G401.6 (cell line): ENCODE measurements around the gene SLC13A3.

ENCODE experiments used
- FAIRE-seq: peaks from 2 replicates; lab custom pipeline; 2012; peaks lifted over from hg19 to GRCh38; lab: Jason Lieb, UNC

Gene SLC13A3

DNA sequence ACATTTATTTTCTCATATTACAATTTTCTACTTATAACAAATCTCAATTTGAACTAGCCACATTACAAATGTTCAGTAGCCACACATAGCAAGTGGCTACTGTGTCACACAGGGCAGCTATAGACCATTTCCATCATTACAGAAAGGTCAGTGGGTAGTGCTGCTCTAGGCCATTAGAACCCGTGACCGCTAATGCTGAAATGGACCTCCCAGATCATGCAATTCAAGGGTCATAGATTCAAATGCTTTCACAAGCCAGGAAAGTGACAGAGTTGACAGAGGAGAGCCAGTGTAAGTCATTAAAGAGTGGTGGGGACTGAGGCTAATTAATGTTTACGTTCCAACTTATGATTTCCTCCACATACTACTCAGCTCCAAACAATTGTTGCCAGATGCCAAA is 97.3 kb downstream of the SLC13A3 start:
- FAIRE-seq = no peak

DNA sequence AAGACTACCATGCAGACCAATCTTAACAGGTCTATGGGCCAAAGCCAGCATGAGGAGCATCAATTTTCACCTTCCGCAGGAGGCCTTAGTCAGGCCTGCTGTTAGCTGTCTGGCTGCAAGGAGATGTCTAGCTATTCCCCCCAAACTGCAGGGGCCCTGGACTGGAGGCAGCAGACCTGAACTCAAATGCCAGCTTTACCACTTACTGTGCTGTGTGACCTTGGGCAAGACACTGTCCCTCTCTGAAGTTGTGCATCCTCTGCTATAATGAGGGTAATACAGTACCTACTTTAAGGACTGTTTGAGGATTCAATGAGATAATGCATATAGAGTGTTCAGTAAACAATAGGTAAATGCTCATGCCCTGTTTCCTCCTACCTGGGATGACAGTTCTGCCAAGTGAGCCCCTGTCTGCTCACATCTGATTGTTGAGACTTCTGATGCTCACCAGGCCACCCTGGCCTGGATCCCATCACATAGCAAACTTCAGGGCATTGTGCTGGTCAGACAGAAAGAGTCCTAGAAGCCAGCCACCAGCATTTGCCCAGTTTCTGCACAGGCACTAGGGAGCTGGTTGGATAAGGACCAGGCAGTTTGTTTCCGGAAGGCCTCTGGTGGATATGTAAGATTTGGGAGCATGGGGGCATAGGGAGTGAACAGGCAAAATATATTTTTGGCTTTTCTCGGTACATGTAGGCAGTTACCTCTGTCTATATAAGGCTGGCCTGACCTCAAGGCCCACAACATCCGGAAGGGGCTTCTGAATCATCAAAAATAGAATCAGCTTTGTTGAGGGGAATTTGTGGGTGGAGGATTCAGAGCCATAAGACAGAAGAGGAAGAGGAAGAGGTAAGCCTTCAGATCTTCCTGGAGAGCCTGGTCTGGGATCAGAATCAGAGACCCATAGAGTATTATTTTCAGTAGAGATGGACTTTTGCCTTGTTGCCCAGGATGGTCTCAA is 98.5 kb downstream of the SLC13A3 start:
- FAIRE-seq = no peak

DNA sequence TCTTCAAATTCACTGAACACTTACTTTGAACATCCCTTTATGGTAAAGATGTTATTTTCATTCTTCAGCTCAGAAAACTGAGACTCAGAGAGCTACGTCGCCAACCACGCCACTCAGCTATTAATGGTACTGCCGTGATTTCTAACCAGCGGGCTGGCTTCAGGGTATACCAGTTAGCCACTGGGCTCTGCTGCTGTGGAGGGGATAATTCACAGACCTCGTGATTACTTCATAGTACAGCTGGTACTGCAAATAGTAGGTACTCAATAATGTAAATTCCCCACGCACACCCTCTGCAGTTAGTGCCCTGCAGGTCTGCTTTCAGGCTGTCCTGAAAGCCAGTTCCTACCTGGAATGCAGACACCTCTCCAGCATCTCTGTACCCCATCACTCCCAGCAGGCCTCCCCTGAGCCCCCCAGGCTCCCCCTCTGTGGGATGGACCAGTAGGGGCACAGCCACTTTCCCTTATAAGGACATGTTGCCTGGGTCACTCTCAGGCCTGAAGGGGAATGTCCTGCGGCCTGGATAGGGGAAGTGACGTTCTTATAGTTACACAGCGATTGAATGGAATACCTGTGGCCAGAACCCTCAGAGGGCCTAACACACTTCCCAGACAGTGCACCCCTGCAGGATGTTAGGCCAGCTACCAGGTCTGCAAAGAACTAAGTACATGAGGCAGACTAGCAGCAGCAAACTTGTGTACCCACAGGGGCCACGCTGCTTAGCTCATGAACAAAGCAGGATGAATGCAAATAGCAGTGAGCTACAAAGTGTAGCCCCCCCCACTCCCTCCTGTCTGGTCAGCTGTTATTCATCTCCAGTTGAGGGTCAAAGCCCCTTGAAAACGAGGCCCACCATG is 99.5 kb downstream of the SLC13A3 start:
- FAIRE-seq = no peak

DNA sequence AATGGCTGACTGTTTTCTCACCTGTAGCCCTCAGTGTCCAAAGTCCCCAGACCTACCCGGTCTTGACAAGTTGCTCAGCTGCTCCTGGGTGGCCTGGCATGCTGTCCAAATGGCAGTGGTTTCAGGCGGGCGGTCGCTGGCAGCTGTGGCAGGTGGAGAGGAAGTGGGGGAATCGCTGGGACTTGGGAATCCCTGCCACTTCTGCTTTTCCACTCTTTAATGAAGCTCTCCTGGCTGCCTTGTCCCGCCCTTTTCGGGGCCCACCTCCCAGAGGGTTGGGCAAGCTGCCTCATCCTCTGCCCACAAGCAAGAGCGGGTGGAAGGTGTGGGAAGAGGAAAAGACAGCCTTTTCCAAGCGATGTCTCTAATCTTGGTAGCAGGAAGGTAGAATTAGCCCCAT is 100.8 kb downstream of the SLC13A3 start, which contains the start of gene OCSTAMP:
TSS of gene OCSTAMP (minus strand) at position 194 of the 400 bp plus-strand sequence. CDS start at position 100, 94 bp downstream.
- no peak for FAIRE-seq

DNA sequence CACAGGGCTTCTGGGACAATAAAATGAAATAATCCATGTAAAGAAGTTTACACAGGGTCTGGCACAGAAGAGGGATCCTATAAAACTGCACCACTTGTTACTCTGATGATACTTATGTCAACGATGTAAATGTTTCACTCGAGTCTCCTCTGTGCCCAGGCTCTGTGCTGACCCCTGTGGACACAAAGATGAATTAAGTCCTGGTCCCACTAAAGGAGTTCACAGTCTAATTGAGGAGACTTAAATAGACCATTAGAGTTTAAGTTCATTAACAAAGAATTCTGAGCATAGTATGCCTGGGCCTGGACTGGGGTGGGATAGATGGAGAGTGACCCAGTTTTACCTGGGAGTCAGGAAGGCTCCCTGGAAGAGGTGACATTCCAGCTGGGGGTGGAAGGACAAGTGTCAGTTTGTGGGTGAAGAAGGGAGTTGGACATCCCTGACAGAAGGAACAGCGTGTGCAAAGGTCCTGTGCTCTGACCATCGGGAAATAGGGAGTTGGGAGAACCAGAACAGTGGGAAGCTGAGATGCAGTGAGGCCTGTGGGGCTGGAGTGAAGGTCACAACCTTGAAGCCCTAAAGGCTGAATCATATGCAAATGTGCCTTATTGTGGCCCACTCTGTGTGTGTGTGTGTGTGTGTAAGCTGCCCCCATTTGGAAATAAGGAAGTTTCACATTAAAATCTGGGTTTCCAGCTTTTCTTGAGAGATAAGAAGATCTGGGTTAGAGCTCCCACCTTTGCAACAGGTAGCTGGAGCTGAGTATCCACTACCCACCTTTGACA is 101.9 kb downstream of the SLC13A3 start:
- no peak for FAIRE-seq

DNA sequence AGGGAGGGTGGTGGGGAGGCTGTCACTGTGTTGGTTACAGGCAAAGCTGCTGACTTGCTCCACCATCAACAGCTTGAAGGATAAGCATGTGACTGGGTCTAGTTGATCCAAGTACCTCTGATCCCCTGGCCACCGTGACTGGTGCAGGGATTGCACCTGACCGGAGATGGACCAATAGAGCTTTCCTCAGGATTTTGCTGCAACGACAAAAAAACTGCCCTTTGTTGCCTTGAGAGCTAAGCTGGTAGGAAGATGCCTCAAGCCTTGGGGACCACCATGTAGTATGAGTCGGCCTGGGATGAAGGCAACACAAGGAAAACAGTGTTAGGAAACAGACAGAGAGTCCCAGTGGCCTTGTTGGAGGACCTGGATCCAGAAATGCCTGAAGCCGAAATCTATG is 102.6 kb downstream of the SLC13A3 start:
- FAIRE-seq = no peak

DNA sequence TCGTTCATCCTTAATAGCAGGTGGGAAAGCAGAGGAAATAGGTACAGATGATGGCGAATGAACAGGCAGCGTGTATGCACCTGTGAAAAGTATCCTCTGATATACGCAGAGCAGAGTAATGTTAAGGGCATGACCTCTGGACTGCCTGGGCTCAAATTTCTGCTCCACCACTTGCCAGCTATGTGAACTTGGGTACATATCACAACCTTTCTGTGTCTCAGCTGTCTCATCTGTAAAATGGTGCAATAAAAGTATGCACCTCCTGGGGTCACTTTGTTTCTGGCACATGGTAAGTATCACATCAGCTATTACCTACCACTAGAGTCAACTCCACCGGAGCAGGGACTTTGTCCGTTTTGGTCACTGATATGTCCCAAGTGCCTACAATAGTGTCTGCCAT is 103.3 kb downstream of the SLC13A3 start:
- no peak for FAIRE-seq

DNA sequence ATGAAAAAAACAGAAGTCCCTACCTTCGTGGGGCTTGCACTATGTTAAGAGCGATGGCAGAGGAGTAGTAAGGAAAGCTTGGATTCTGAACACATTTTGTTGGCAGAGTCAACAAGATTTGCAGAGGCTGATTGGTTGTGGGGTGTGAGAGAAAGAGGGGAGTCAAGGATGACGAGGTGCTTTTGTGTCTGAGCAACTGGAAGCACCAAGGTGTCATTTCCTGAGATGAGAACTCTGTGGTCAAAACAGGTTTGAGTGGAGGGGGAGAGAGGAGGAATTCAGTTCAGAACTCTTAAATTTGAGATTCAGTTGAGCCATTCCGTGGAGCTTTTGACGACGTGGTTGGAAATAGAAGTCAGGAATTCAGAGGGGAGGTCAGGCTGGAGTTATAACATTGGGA is 104.3 kb downstream of the SLC13A3 start:
- no peak for FAIRE-seq

DNA sequence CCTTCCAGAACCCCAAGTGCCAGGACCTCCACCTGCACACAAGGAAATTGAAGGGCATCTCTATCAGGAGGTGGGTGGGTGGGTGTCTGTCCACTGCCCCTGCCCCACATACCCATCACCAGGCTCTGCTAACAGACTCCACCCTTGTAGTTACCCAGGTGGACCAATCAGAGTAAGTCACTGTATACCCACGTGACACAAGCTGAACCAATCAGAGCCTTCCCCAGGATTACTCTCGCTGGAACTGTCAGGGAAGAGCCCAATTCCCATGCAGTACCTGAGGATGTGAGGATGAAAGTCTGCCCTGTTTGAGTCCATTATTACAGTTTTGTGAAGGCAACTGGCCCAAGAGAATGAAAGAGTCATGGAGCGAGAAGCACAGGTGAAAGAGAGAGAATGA is 105.0 kb downstream of the SLC13A3 start:
- FAIRE-seq = no peak

DNA sequence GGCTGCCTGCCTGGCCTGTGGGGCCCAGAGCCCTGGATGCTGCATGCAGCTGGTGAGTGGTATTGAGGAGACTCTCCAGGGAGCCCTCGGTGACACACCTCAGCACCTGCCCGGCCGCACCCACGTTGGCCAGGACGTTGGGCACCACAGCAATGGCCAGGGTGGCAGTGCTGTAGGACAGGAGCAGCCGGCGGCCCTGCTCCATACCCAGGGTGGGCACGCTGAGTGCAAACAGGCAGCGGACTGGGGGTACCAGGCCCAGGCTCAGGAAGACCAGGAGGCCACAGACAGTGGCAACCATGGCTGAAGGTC is 105.5 kb downstream of the SLC13A3 start:
- FAIRE-seq = no peak

DNA sequence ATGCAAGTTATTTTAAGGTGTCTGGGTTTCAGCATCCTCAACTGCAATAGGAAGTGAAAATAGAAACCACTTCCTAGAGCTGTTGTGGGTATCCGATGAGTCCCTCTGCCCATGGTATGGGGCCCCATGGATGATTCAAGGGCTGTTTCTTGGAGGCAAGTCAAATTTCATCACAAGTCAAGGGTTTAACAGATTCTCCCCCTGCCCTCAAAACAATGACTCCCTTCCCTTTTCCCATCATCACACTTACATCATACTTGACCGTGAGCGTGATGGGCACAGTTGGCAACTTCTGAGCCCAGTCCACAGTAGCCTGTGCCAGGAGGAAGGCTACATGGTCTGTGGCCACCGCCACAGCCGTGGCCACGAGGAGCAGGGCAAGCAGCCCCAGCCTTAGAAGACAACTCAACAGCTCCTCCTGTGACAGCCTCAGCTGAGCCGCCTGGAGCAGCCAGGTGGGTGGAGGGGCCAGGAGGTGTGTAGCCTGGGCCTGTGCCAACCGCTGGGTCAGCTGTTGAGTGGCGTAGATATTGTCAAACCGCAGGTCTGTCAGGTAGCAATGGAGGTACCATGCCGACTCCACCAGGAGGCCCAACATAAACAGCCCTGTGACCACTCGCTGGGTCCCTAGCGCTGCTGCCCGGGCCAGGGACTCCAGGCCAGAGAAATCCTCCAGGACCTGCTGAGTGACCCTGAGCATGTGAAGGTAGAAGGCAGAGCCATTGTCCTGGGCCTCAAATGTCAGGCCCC is 106.0 kb downstream of the SLC13A3 start:
- no peak for FAIRE-seq

DNA sequence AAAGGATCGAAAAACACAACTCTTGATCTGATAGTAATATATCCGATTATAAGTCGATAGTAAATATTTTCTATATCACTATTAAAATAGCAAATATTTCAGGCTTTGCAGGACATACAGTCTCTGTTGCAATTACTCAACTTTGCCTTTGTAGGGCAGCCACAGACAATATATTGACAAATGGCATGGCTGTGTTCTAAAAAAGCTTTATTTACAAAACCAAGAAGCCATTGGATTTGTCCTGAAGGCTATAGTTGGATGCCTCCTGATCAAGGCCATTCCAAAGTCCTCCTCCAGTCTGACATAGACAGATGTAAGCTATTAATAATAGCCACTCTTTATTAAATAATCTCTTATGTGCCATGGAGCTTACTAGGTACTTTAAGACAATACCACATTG is 106.7 kb downstream of the SLC13A3 start:
- FAIRE-seq = no peak

DNA sequence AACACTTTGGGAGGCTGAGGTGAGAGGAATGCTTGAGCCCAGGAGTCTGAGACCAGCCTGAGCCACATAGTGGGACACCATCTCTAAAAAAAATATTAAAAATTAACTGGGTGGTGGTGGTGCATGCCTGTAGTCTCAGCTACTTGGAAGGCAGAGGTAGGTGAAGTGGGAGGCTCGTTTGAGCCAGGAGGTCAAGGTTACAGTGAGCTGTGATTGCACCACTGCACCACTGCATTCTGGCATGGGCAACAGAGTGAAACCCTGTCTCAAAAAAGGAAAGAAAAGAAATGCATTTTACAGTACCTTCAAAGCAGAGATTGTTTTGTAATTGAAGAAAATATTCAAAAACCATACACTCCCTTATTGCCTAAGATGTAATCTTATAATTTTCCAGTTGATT is 107.3 kb downstream of the SLC13A3 start:
- no peak for FAIRE-seq

DNA sequence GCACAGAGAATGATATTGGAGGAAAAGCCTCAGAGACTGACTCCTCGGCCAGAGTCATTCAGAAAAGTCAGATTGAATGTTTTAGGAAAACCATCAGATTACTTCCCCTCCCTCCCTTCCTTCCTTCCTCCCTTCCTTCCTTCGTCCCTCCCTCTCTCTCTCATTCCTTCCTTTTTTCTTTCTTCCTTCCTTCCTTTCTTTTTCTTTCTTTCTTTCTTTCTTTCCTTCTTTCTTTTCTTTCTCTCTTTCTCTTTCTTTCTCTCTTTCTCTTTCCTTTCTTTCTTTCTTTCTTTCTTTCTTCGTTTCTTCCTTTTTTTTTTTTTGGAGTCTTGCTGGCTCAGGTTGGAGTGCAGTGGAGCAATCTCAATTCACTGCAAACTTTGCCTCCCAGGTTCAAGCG is 108.2 kb downstream of the SLC13A3 start:
- FAIRE-seq = no peak

DNA sequence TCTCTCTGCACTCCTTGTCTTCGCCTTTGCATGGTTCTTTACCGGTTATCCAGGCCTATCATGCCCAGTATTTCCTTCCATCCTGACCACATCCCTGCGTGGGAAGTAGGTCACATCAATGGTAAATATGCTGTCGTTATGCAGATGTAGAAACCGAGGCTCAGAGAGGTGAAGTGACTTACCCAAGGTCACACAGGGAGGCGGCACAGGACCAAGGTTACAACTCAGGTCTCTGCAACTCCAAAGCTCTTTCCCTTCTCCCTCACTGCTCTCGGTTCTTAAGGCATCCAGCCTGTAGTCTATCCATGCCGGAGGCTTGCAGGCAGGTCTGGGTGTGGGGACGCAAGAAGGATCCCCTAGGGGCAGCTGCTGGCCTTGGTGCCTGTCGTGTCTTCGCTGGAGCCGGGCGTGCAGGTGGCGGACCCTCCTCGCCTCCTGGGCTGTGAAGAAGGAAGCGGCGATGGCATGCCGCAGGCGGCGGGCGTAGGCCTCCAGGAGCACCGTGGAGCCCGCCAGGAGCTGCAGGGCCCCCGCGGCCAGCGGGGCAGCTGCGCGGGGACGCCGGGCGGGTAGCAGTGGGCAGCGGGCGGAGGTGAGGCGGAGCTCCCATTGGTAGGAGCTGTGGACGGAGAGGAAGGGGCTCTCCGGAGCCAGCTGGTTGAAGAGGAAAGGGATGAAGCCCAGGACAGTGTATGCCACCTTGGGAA is 109.9 kb downstream of the SLC13A3 start:
- no peak for FAIRE-seq

DNA sequence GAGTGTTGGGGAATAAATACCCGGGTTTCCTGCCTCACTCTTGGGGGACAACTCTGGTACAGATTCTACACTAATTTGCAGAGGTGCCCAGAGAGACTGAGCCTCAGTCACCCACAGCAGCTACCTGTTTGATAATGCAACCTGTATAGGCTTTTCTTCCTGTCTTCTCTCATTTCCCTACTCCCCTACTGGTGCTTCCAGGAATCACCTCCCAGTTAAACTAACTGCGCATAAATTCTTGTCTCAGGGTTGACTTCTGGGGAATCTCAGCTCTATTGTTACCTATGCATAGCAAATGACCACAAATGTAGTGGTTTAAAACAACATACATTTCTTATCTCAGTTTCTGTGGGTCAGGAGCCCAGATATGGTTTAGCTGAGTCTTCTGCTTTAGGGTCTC is 112.1 kb downstream of the SLC13A3 start:
- no peak for FAIRE-seq

DNA sequence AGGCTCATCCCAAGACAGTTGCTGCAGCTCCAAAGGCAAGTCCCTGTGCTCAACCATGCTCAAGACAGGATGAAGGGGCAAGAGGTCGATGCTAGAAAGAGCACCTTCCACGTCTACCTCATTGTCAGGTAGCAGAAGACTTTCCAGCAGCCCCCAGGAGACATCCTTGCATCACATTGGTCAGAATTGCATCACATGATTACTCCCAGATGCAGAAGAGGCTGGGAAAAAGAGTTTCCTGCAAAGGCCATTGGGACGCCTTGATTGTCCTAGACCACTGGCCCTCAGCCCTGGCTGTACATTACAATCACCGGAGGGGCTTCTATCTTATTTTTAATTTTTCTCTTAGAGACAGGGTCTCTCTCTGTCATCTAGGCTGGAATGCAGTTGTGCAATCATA is 120.6 kb downstream of the SLC13A3 start:
- no peak for FAIRE-seq

DNA sequence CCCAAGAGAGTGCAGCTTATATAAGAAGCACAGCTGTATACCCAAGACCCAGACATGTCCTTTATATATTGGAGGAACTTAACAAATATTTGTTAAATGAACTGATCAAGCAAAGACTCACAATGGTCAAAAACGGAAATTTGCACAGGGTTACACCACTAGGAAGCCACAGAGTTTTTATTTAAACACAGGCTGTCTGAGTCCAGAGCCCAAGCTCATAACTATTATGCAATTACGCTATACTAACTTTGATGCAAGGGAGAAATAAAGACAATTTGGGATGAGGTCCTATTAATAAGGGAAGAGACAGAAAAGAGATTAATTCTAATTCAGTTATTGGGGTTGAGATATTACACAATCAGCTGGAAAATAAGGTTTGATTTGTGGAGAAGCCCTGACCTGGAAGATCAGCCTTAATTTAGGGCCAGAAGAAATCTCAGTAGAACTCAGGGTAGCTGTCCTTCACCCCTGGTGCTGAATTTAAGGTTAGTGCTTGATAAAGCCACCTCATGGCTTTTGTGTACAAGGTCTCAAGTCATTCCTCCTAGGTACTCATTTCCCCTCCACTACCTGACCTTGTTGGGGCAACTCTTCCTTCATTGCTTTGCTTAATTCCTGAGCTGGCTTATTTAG is 127.4 kb downstream of the SLC13A3 start:
- no peak for FAIRE-seq

DNA sequence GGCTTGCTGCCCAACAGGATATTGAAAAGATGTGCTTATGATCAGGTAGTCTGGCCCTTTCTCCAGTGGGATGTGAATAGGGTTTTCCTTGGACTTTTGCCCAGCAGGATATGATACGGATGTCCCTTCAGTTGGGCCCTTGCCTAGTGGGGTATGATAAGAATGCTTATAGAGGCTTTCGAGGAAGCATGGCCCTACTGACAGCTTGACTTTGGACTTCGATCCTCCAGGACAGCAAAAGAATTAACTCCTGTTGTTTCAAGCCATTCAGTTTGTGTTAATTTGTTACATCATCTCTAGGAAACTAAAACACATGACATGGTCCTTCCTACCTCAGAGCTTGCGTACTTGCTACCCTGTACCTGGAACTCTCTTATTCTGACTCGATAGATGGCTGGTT is 128.2 kb downstream of the SLC13A3 start:
- FAIRE-seq = no peak

DNA sequence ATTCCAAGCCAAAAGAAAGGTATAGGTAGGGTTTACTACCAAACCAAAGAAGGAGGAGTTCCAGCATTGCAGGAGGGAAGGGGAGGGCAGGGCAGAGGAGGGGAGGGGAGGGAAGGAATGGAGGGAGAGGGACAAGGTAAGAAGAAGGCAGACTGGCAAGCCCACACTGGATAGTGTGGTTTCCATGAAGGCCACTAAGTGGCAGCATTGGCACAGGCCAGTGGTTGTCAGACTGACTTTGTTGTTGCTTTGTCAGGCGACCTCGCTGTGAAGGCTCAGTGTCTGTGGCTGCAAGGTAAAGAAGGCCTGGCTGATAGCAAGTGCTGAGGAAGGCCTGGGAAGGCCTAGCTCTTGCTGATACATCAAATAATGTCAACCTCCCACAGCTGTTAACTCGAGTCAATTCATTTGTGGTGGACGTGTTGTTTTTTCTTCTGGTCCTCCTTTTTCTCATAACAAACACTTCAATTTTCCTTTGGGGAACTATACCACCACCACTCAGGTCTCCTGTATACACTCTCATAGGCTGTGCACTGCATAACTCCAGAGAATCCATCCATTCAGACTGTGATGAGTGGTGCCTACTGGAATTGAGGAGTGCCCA is 130.2 kb downstream of the SLC13A3 start:
- no peak for FAIRE-seq
